HepG2 (cell line): Measurements from ENCODE around the gene TEAD1. TPM values are rescaled to one million over a fixed set of nuclear protein-coding genes. Genes with fewer than 3 reads are reported as not detected.

Experiments used
- ARID3A ChIP-seq: IDR thresholded peaks from 2 replicates; pipeline ENCODE4 v1.6.1; 2012; ENCODE audit warnings: low read depth, low read length, improper control_type of control experiment
- BORCS8-MEF2B ChIP-seq: sonication (generic); formaldehyde crosslinking; IDR thresholded peaks from 2 replicates; pipeline ENCODE4 v1.8.0; 2022; ENCODE audit warnings: mild to moderate bottlenecking, missing genetic modification reagents
- CC2D1A ChIP-seq: sonication (generic); formaldehyde crosslinking; IDR thresholded peaks from 2 replicates; pipeline ENCODE4 v1.8.1; 2023; ENCODE audit warnings: mild to moderate bottlenecking, missing genetic modification reagents
- GFI1 ChIP-seq: sonication (generic); formaldehyde crosslinking; IDR thresholded peaks from 2 replicates; pipeline ENCODE4 v1.5.0; 2020; ENCODE audit warnings: missing genetic modification reagents, mild to moderate bottlenecking, borderline replicate concordance
- HINFP ChIP-seq: sonication (generic); formaldehyde crosslinking; IDR thresholded peaks from 2 replicates; pipeline ENCODE4 v1.4.0; 2020; ENCODE audit warnings: low read depth, mild to moderate bottlenecking, missing genetic modification reagents
- JUNB ChIP-seq: sonication (generic); formaldehyde crosslinking; IDR thresholded peaks from 2 replicates; pipeline ENCODE4 v1.8.0; 2022; ENCODE audit warnings: missing genetic modification reagents, mild to moderate bottlenecking, borderline replicate concordance
- MLXIP ChIP-seq: sonication (generic); formaldehyde crosslinking; IDR thresholded peaks from 2 replicates; pipeline ENCODE4 v1.9.0; 2021; ENCODE audit warnings: missing genetic modification reagents, borderline replicate concordance
- RBM22 ChIP-seq: fragments of 200-400 bp; formaldehyde crosslinking; optimal IDR thresholded peaks from 2 replicates; pipeline ENCODE3; 2017; ENCODE audit warnings: mild to moderate bottlenecking, low read length, moderate library complexity
- SOX13 ChIP-seq, 3 experiments: fragments of 450-650 bp in 1 of 3; sonication (generic) in 1 of 3; formaldehyde crosslinking in 1 of 3; IDR thresholded peaks in 2 of 3; conservative IDR thresholded peaks in 1 of 3; 2 replicates each; pipeline versions ENCODE4 v1.5.0 to v1.6.1; 2016 to 2020; ENCODE audit warnings: antibody characterized with exemption in 1 of 3, mild to moderate bottlenecking in 1 of 3, missing compliant biosample characterization in 1 of 3, missing genetic modification reagents in 1 of 3, moderate library complexity in 1 of 3
- ZBTB37 ChIP-seq: sonication (generic); formaldehyde crosslinking; IDR thresholded peaks from 2 replicates; pipeline ENCODE4 v1.4.0; 2020; ENCODE audit warnings: mild to moderate bottlenecking, missing genetic modification reagents
- ZFP36L1 ChIP-seq: sonication (generic); formaldehyde crosslinking; IDR thresholded peaks from 2 replicates; pipeline ENCODE4 v1.8.0; 2022; ENCODE audit warnings: mild to moderate bottlenecking, missing genetic modification reagents, moderate library complexity
- ZFP82 ChIP-seq: sonication (generic); formaldehyde crosslinking; IDR thresholded peaks from 2 replicates; pipeline ENCODE4 v1.5.1; 2020; ENCODE audit warnings: mild to moderate bottlenecking, missing genetic modification reagents, borderline replicate concordance
- ZNF10 ChIP-seq: sonication (generic); formaldehyde crosslinking; IDR thresholded peaks from 2 replicates; pipeline ENCODE4 v1.4.0; 2020; ENCODE audit warnings: mild to moderate bottlenecking, low read depth, missing genetic modification reagents, borderline replicate concordance
- ZNF232 ChIP-seq: sonication (generic); formaldehyde crosslinking; IDR thresholded peaks from 2 replicates; pipeline ENCODE4 v1.4.0; 2020; ENCODE audit warnings: missing genetic modification reagents, borderline replicate concordance
- ZNF256 ChIP-seq: sonication (generic); formaldehyde crosslinking; conservative IDR thresholded peaks from 2 replicates; pipeline ENCODE4 v1.4.0; 2020; ENCODE audit warnings: missing genetic modification reagents
- ZNF335 ChIP-seq: sonication (generic); formaldehyde crosslinking; IDR thresholded peaks from 2 replicates; pipeline ENCODE4 v1.4.0; 2020; ENCODE audit warnings: missing genetic modification reagents
- ZNF512B ChIP-seq: sonication (generic); formaldehyde crosslinking; IDR thresholded peaks from 2 replicates; pipeline ENCODE4 v1.5.1; 2020; ENCODE audit warnings: missing genetic modification reagents, mild to moderate bottlenecking, borderline replicate concordance
- ZNF556 ChIP-seq: sonication (generic); formaldehyde crosslinking; IDR thresholded peaks from 2 replicates; pipeline ENCODE4 v1.4.0; 2020; ENCODE audit warnings: mild to moderate bottlenecking, missing genetic modification reagents, borderline replicate concordance
- ZSCAN25 ChIP-seq: sonication (generic); formaldehyde crosslinking; IDR thresholded peaks from 2 replicates; pipeline ENCODE4 v1.8.0; 2022; ENCODE audit warnings: mild to moderate bottlenecking, missing genetic modification reagents
- polyA plus RNA-seq, 8 experiments: library from polyadenylated mRNA; depleted of rRNA in 3 of 8; stranded (reverse) in 7 of 8; unstranded in 1 of 8; fragments of >200 nt; fragmentation: Illumina TruSeq in 4 of 8; extraction: Trizol in 4 of 8; gene quantifications; 2 replicates each; pipeline versions ENCODE4 v1.2.1 to v1.2.3, GENCODE V29; 2011 to 2016; ENCODE audit warnings: low read depth in 4 of 8, missing spikeins in 1 of 8, mixed read lengths in 1 of 8; ENCODE audit not compliant: insufficient read depth in 1 of 8
- total RNA-seq, 5 experiments: library from RNA; depleted of rRNA; stranded (reverse); fragments of >200 nt; fragmentation: Illumina TruSeq; extraction: Trizol; gene quantifications; 2 replicates each; pipeline ENCODE4 v1.2.3, GENCODE V29; 2016; ENCODE audit warnings: low read depth in 1 of 5

The TEAD1 gene
- total and polyA plus RNA-seq, 2 of the 13 experiments (the other 11 are each of a cell fraction or from before 2014, with no cell fraction given) = 20.1 to 30.5 TPM

GRCh38 chr11:12669930-12670329, 4.3 kb upstream of the TEAD1 start (continued):
- TF ChIP-seq GFI1 (CRISPR knock-in tag) = no peak; the same call in 1 of the 2 replicates
- no peak for TF ChIP-seq ZFP82 (CRISPR knock-in tag)
- no peak for TF ChIP-seq CC2D1A
- TF ChIP-seq ZNF556 (CRISPR knock-in tag) = no peak
- no peak for TF ChIP-seq ZSCAN25 (CRISPR knock-in tag)
- no peak for TF ChIP-seq ZNF232 (CRISPR knock-in tag)
- TF ChIP-seq BORCS8-MEF2B = no peak
- TF ChIP-seq ZBTB37 (CRISPR knock-in tag) = no peak
- no peak for TF ChIP-seq HINFP (CRISPR knock-in tag)
- TF ChIP-seq JUNB (CRISPR knock-in tag) = no peak
- no peak for TF ChIP-seq ZNF512B (CRISPR knock-in tag)
- TF ChIP-seq MLXIP (CRISPR knock-in tag) = no peak
- no peak for TF ChIP-seq ZNF335
- TF ChIP-seq ZNF256 (CRISPR knock-in tag) = no peak
- TF ChIP-seq SOX13 (IDR thresholded peaks at IDR 0.05) = no peak
- TF ChIP-seq SOX13 (CRISPR knock-in tag; conservative IDR thresholded peaks at IDR 0.05 in 1 of 2, IDR thresholded peaks at IDR 0.05 in 1 of 2) = peak in 1 of 2 experiments; percentile 69; a peak in 1 of 4 replicates
- no peak for TF ChIP-seq ZNF10 (CRISPR knock-in tag)
- TF ChIP-seq ZFP36L1 (CRISPR knock-in tag) = no peak
- peak; percentile 42; the same call in 1 of the 2 replicates for TF ChIP-seq ARID3A
- no peak for TF ChIP-seq RBM22
